CD8-positive, alpha-beta memory T cell (primary cell): ENCODE measurements around the gene RAB30. TPM values are rescaled to one million over a fixed set of nuclear protein-coding genes. Genes with fewer than 3 reads are reported as not detected.
A peak's percentile ranks its signal among the peaks of the same experiment; 100 is the strongest.

Experiments used
- CTCF ChIA-PET: fragments of 350-600 bp; sonication (Branson Sonifier 250); formaldehyde crosslinking; loops from one replicate; lab custom pipeline; 2021; ENCODE audit warnings: antibody characterized with exemption; lab: Charles Lee
- POLR2A ChIA-PET: fragments of 350-600 bp; sonication (Branson Sonifier 250); formaldehyde crosslinking; loops from one replicate; lab custom pipeline; 2021; ENCODE audit warnings: antibody characterized with exemption; lab: Charles Lee
- DNase-seq, 5 donors: peaks; one replicate each; pipeline versions ENCODE4 v3.0.0 to v3.0.0-alpha.2; 2020 to 2022; ENCODE audit warnings: mixed read lengths in 1 of 5
- H3K27ac ChIP-seq: one replicate; pipeline ENCODE4 v1.7.0; 2013; ENCODE audit warnings: low read depth, mild to moderate bottlenecking, low read length, moderate library complexity
- H3K27me3 ChIP-seq: 2 replicates; pipeline ENCODE4 v1.7.0; 2013; ENCODE audit warnings: low read length, mild to moderate bottlenecking; ENCODE audit not compliant: insufficient read depth, poor library complexity, severe bottlenecking
- H3K36me3 ChIP-seq: 2 replicates; pipeline ENCODE4 v1.7.0; 2013; ENCODE audit warnings: mild to moderate bottlenecking, low read length, moderate library complexity; ENCODE audit not compliant: insufficient read depth
- H3K4me1 ChIP-seq: 2 replicates; pipeline ENCODE4 v1.7.0; 2013; ENCODE audit warnings: mild to moderate bottlenecking, low read length, moderate library complexity; ENCODE audit not compliant: insufficient read depth
- H3K4me3 ChIP-seq: 2 replicates; pipeline ENCODE4 v1.7.0; 2013; ENCODE audit warnings: mild to moderate bottlenecking, low read length
- H3K9me3 ChIP-seq: 2 replicates; pipeline ENCODE4 v1.7.0; 2013; ENCODE audit warnings: mild to moderate bottlenecking, low read length
- H3K27ac Mint-ChIP-seq, 8 donors: one replicate each; pipeline ENCODE4 v1.8.0; 2020 to 2021; ENCODE audit warnings: mixed read lengths in 8 of 8, mild to moderate bottlenecking in 6 of 8, inconsistent platforms in 3 of 8, moderate library complexity in 3 of 8
- H3K27me3 Mint-ChIP-seq, 2 donors: one replicate each; pipeline ENCODE4 v1.8.0; 2020 to 2021; ENCODE audit warnings: mixed read lengths in 2 of 2, mild to moderate bottlenecking in 1 of 2, moderate library complexity in 1 of 2
- H3K36me3 Mint-ChIP-seq, 3 donors: one replicate each; pipeline ENCODE4 v1.8.0; 2020 to 2021; ENCODE audit warnings: mixed read lengths in 3 of 3, inconsistent platforms in 1 of 3, mild to moderate bottlenecking in 1 of 3
- H3K4me1 Mint-ChIP-seq, 3 donors: one replicate each; pipeline ENCODE4 v1.8.0; 2020 to 2021; ENCODE audit warnings: mixed read lengths in 3 of 3, inconsistent platforms in 1 of 3, mild to moderate bottlenecking in 1 of 3
- H3K4me3 Mint-ChIP-seq, 7 donors: one replicate each; pipeline ENCODE4 v1.8.0; 2020 to 2021; ENCODE audit warnings: mixed read lengths in 7 of 7, mild to moderate bottlenecking in 6 of 7, moderate library complexity in 4 of 7, inconsistent platforms in 2 of 7
- H3K9me3 Mint-ChIP-seq, 5 donors: one replicate each; pipeline ENCODE4 v1.8.0; 2020 to 2022; ENCODE audit warnings: mixed read lengths in 5 of 5, mild to moderate bottlenecking in 3 of 5, moderate library complexity in 2 of 5, inconsistent platforms in 1 of 5
- polyA plus RNA-seq: library from polyadenylated mRNA; unstranded; fragments of 300-500 nt; fragmentation: Illumina TruSeq; gene quantifications from one replicate; pipeline ENCODE4 v1.2.3, GENCODE V29; 2021
- total RNA-seq, 2 experiments: library from RNA; stranded (reverse); gene quantifications; one replicate each; pipeline ENCODE4 v1.2.3, GENCODE V29; 2021

RAB30 gene
- total and polyA plus RNA-seq, 3 experiments from 2014 or later: 5.1 to 17.1 (median 15.7) TPM

GRCh38 chr11:83046621-83047172, 25.0 kb downstream of the RAB30 start:
- peaks cover 2 to 10% (median 7%) of the 10 kb centered on the region in 3 donors for H3K36me3 Mint-ChIP-seq
- H3K36me3 ChIP-seq: no peaks in the 10 kb centered on the region
- DNase-seq: no peak
- H3K27ac ChIP-seq: no peak overlapping the region
- H3K9me3 ChIP-seq: no peaks in the 10 kb centered on the region
- H3K9me3 Mint-ChIP-seq: peaks cover 0 to 6% (median 0%) of the 10 kb centered on the region in 5 donors
- POLR2A ChIA-PET: interaction anchor here (1.3 kb wide), 1 partner anchor 15 kb away, joined by 3 read pairs; no protein-coding TSS in a partner anchor
- no peaks in the 10 kb centered on the region for H3K27me3 ChIP-seq
- H3K4me1 Mint-ChIP-seq: peaks cover 11 to 32% (median 19%) of the 10 kb centered on the region in 3 donors
- H3K27ac Mint-ChIP-seq: peak overlapping the region in 1 of 8 donors; percentile 41
- H3K27me3 Mint-ChIP-seq: no peaks in the 10 kb centered on the region
- no peaks in the 10 kb centered on the region for H3K4me1 ChIP-seq
- H3K4me3 Mint-ChIP-seq: no peak overlapping the region
- H3K4me3 ChIP-seq: no peak overlapping the region
- CTCF ChIA-PET: interaction anchor here (1.3 kb wide), 1 partner anchor 29 kb away, joined by 3 read pairs; no protein-coding TSS in a partner anchor

DNA sequence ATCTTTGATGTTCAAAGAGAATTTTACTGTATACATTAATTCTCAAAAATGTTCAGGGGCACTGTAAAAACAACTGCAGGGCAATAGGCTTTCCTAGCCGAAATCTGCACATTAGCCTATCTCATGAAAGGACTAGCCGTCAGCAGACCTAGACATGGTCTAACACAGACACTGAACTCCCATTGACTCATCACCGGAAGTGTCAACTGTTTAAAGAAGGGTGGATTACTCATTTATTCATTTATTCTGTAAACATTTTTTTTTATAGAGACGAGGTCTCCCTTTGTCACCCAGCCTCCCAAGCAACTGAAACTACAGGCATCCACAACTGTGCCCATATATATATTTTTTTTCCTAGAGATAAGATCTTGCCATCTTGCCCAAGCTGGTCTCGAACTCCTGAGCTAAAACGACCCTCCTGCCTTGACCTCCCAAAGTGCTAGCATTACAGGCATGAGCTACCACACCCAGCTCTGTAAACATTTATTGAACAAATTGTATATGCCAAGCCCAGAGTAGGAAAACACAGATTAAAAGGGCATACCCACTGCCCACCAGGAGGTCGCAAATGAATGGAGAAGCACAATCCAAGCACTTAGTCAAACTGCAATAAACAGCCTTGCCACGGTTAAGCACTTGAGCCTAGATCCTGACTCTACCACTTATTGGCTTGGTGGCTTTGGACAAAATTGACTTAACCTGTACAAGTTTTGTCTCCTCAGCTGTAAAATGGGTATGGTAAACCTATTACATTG, 26.6 kb downstream of the RAB30 start:
- no peaks in the 10 kb centered on the region for H3K36me3 ChIP-seq
- H3K27me3 ChIP-seq: no peaks in the 10 kb centered on the region
- H3K4me3 Mint-ChIP-seq: peak overlapping the region in 2 of 7 donors; percentile 38 to 68
- H3K27ac Mint-ChIP-seq: peak overlapping the region in 6 of 8 donors; percentile 8 to 86 (median 71)
- H3K9me3 Mint-ChIP-seq: no peaks in the 10 kb centered on the region
- peaks cover 11 to 36% (median 19%) of the 10 kb centered on the region in 3 donors for H3K4me1 Mint-ChIP-seq
- H3K27me3 Mint-ChIP-seq: no peaks in the 10 kb centered on the region
- H3K4me3 ChIP-seq: no peak overlapping the region
- no peaks in the 10 kb centered on the region for H3K9me3 ChIP-seq
- H3K36me3 Mint-ChIP-seq: peaks cover 0 to 2% (median 1%) of the 10 kb centered on the region in 3 donors
- H3K4me1 ChIP-seq: no peaks in the 10 kb centered on the region
- H3K27ac ChIP-seq: no peak overlapping the region
- peak in 1 of 5 donors; percentile 58 for DNase-seq
- ChIA-PET CTCF (no interaction called here), POLR2A (interaction anchor here (1.3 kb wide), 1 partner anchor 17 kb away, joined by 3 read pairs; no protein-coding TSS in a partner anchor)

DNA sequence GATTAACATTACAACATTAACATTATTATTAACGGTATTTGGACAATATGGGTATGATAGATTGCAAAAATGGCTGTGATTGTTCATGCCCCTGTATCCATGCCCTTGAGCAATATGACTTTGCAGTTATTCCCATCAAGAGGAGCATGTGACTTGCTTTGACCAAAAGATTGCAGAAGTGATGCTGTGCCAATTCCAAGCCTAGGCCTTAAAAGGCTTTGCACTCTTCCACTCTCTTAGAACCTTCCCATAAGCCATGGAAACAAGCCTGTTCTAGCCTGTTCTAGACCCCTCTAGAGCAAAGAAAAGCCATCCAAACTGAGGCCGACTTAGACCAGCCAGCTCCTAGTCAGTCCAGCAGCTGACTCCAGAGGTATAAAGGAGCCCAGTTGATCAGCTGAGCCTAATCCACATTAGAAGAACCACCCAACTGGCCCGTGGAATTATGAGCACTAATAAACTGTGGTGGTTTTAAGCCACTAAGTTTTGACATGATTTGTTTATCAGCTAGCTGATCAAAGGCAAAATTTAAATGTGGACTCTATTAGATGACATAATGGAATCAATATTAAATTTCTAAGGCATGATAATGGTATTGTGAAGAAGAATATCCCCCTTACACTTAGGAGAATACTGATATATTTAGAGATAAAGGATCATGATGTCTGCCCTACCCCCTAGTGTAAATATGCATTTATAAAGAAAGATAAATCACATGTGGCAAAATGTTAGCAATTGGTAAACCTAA, 28.6 kb downstream of the RAB30 start:
- no peak overlapping the region for H3K4me3 ChIP-seq
- CTCF ChIA-PET: no interaction called here
- no peaks in the 10 kb centered on the region for H3K36me3 ChIP-seq
- H3K27me3 ChIP-seq: no peaks in the 10 kb centered on the region
- Mint-ChIP-seq H3K27ac (no peak overlapping the region), H3K36me3 (peaks cover 0 to 5% (median 1%) of the 10 kb centered on the region in 3 donors), H3K4me3 (no peak overlapping the region), H3K9me3 (no peaks in the 10 kb centered on the region), H3K27me3 (no peaks in the 10 kb centered on the region), H3K4me1 (peaks cover 12 to 41% (median 25%) of the 10 kb centered on the region in 3 donors)
- H3K4me1 ChIP-seq: no peaks in the 10 kb centered on the region
- no peak overlapping the region for H3K27ac ChIP-seq
- POLR2A ChIA-PET: no interaction called here
- DNase-seq: no peak
- H3K9me3 ChIP-seq: no peaks in the 10 kb centered on the region

DNA sequence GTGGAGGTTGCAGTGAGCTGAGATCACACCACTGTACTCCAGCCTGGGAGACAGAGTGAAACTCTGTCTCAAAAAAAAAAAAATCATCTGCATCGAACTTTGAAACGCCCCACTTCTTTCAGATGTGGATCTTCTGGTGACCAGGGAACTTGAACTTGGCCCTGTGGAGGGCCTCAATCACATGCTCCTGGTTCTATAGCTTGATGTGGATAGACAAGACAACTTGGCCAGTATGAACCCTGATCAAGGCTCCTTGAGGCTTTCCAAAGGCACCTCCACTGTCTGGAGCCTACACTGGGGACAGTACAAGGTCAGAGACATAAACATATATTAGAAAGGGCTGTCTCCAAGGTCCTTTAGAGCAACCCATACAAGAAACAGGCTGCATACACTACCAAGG, 30.6 kb downstream of the RAB30 start:
- CTCF ChIA-PET: no interaction called here
- no peaks in the 10 kb centered on the region for H3K36me3 ChIP-seq
- H3K27ac ChIP-seq: no peak overlapping the region
- peaks cover 2% of the 10 kb centered on the region for H3K4me1 ChIP-seq
- H3K4me3 ChIP-seq: no peak overlapping the region
- Mint-ChIP-seq H3K4me3 (no peak overlapping the region), H3K4me1 (peaks cover 16 to 48% (median 35%) of the 10 kb centered on the region in 3 donors), H3K36me3 (peaks cover 0 to 13% (median 6%) of the 10 kb centered on the region in 3 donors), H3K27me3 (no peaks in the 10 kb centered on the region), H3K9me3 (no peaks in the 10 kb centered on the region), H3K27ac (peak overlapping the region in 1 of 8 donors; percentile 50)
- no peak for DNase-seq
- H3K9me3 ChIP-seq: no peaks in the 10 kb centered on the region
- POLR2A ChIA-PET: no interaction called here
- H3K27me3 ChIP-seq: no peaks in the 10 kb centered on the region

DNA sequence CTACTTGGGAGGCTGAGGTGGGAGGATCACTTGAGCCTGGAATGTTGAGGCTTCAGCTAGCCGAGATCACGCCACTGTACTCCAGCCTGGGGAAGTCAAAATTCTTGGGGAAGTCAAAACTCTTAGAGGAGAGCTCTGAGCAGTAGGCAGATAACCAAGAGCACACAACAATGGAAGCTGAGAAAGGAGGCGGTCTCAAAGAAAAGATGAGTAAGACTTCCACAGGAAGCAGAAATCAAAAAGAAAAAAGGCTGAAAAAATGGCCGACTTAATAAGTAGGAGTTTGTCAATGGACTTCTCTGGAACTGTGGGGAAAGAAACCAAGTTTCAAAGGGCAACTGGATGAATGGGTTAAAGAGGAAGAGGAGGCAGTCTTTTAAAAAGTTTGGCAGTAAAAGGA, 32.1 kb downstream of the RAB30 start:
- Histone ChIP-seq H3K36me3 (no peaks in the 10 kb centered on the region), H3K4me1 (peaks cover 12% of the 10 kb centered on the region), H3K9me3 (no peaks in the 10 kb centered on the region), H3K27ac (no peak overlapping the region), H3K27me3 (no peaks in the 10 kb centered on the region), H3K4me3 (no peak overlapping the region)
- peak overlapping the region in 1 of 8 donors; percentile 72 for H3K27ac Mint-ChIP-seq
- no peak for DNase-seq
- no peaks in the 10 kb centered on the region for H3K27me3 Mint-ChIP-seq
- ChIA-PET POLR2A (no interaction called here), CTCF (no interaction called here)
- no peaks in the 10 kb centered on the region for H3K9me3 Mint-ChIP-seq
- H3K36me3 Mint-ChIP-seq: peaks cover 0 to 13% (median 6%) of the 10 kb centered on the region in 3 donors
- no peak overlapping the region for H3K4me3 Mint-ChIP-seq
- peaks cover 20 to 49% (median 37%) of the 10 kb centered on the region in 3 donors for H3K4me1 Mint-ChIP-seq

DNA sequence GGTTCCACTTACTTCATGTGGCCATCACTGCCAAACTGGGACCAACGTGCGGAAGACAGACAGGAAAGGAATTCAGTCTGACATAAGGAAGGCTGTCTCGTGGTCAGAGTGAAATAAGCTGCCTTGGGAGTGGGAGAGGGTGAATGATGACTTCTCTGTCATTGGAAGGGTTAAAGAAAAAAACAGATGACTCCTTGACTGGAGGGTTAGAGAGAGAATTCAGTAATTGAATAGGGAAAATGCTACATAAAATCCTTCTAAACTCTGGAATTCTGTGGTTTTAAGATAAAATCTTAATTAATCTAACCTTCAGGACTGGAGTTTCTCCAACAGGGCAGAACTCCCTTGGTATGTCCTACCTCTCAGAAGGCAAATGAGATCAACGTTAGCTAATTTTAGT, 33.8 kb downstream of the RAB30 start:
- H3K4me1 Mint-ChIP-seq: peaks cover 25 to 52% (median 41%) of the 10 kb centered on the region in 3 donors
- no peak overlapping the region for H3K27ac ChIP-seq
- no peaks in the 10 kb centered on the region for H3K9me3 ChIP-seq
- H3K4me3 ChIP-seq: no peak overlapping the region
- CTCF ChIA-PET: no interaction called here
- POLR2A ChIA-PET: no interaction called here
- H3K36me3 ChIP-seq: no peaks in the 10 kb centered on the region
- no peaks in the 10 kb centered on the region for H3K27me3 ChIP-seq
- peak overlapping the region in 1 of 8 donors; percentile 68 for H3K27ac Mint-ChIP-seq
- peak overlapping the region in 1 of 7 donors; percentile 15 for H3K4me3 Mint-ChIP-seq
- H3K4me1 ChIP-seq: peaks cover 20% of the 10 kb centered on the region
- DNase-seq: no peak
- H3K36me3 Mint-ChIP-seq: peaks cover 0 to 13% (median 9%) of the 10 kb centered on the region in 3 donors
- H3K9me3 Mint-ChIP-seq: no peaks in the 10 kb centered on the region
- H3K27me3 Mint-ChIP-seq: no peaks in the 10 kb centered on the region

DNA sequence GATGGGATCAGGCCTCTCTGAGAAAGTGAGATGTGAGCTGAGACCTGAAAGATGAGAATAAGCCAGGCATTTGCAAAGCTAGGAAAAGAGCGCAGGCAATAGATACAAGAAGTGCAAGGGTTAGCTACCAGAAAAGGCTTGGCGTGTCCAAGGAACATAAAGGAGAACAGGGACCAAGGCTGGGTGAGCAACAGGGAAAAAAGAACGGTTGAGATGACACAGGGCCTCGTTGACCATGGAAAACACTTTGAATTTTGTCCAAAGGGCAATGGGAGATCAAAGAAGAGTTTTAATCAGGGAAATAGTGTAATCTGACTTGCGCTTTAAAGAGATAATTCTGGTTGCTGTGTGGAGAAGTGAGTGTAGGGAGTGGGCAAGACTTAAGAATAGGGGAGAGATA, 35.0 kb downstream of the RAB30 start:
- Mint-ChIP-seq H3K27me3 (no peaks in the 10 kb centered on the region), H3K27ac (no peak overlapping the region), H3K4me1 (peaks cover 25 to 51% (median 41%) of the 10 kb centered on the region in 3 donors), H3K36me3 (peaks cover 3 to 15% (median 11%) of the 10 kb centered on the region in 3 donors), H3K4me3 (peak overlapping the region in 1 of 7 donors; percentile 6), H3K9me3 (no peaks in the 10 kb centered on the region)
- Histone ChIP-seq H3K27me3 (no peaks in the 10 kb centered on the region), H3K27ac (no peak overlapping the region), H3K4me1 (peaks cover 20% of the 10 kb centered on the region), H3K36me3 (no peaks in the 10 kb centered on the region), H3K4me3 (no peak overlapping the region), H3K9me3 (no peaks in the 10 kb centered on the region)
- DNase-seq: no peak
- POLR2A ChIA-PET: no interaction called here
- CTCF ChIA-PET: no interaction called here
